Measurements from ENCODE around the gene HSPB3. TPM values are rescaled to one million over a fixed set of nuclear protein-coding genes. Genes with fewer than 3 reads are reported as not detected.
"Not testable (repeated sequence)": the region's sequence is repeated elsewhere in the genome, so short reads cannot be mapped to it uniquely, and the experiment has no call there.

The HSPB3 gene
- polyA plus RNA-seq, 6 donors from 2014 or later = not detected

DNA sequence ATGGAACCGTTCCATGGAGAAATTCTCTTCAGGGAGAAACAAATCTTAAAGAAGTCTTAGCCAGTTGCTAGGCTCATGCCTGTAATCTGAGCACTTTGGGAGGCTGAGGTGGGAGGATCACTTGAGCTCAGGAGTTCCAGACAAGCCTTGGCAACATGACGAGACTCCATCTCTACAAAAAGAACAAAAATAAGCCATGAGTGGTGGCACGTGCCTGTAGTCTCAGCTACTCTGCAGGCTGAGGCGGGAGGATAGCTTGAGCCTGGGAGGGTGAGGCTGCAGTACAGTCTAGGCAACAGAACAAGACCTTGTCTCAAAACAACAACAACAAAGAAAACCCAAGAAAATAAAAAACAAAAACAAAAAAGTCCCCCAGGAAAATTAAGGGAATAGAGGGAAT is 8.2 kb downstream of the HSPB3 start:
- ATAC-seq (ENCODE audit: low read depth in 2 of 2) = no peak
- no peaks in the 10 kb centered on the region for H3K4me1 Mint-ChIP-seq

DNA sequence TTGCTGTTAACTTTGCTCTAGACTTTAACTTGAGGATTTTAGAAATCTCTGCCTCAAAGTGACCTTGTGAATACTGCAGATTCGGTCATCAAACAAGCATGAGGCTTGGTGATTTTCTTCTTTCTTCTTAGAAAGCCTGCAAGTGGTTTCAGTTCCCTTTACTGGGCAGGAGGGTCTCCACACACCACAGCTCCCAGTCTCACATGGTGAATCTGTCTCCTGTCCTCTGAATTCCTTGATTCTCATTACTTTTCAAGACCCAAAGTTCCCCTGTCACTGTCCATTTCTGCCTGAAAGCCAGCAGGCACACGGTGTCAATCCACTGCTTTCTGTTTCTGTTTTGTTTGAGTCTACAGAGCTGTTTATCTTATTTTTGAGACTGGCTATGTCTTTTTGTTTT is 14.1 kb downstream of the HSPB3 start:
- Mint-ChIP-seq H3K9me3 (peaks cover 0 to 4% (median 0%) of the 10 kb centered on the region in 7 donors), H3K4me1 (peaks cover 10 to 15% (median 10%) of the 10 kb centered on the region in 3 donors), H3K36me3 (peaks cover 0 to 5% of the 10 kb centered on the region in 2 donors), H3K4me3 (peak overlapping the region in 4 of 8 donors; percentile 6 to 37 (median 30)), H3K27ac (peak overlapping the region in 3 of 6 donors; percentile 8 to 37 (median 15)), H3K27me3 (peaks cover 14 to 19% (median 16%) of the 10 kb centered on the region in 3 donors)
- ATAC-seq (ENCODE audit: low read depth in 2 of 2) (peak; percentile 92), DNase-seq (peak; percentile 18)

More for the DNA sequence above, 8.2 kb downstream of the HSPB3 start:
- Mint-ChIP-seq H3K4me3 (no peak overlapping the region), H3K36me3 (peaks cover 12 to 17% of the 10 kb centered on the region in 2 donors), H3K9me3 (peaks cover 4 to 36% (median 27%) of the 10 kb centered on the region in 7 donors), H3K27ac (no peak overlapping the region), H3K27me3 (peaks cover 16 to 46% (median 27%) of the 10 kb centered on the region in 3 donors)
- DNase-seq = no peak

DNA sequence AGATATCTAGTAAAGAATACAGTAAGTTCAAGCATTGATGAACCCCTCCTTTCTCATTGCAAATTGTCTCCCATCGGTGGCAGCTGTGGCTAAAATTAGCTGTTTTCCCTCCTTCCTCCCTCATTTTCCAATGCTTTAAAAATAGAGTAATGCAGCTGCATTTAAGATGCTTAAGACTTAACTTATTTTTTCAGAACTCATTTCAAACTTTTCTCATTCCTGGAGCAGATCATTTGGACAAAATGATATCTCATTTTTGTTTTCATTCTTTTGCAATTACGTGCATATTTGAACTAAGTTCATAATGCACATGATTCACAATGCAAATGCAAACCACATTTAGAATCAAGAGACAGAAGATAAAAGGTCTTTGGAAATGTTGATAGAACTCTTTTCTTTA is 14.6 kb downstream of the HSPB3 start:
- DNase-seq (no peak), ATAC-seq (ENCODE audit: low read depth in 2 of 2) (no peak)
- Mint-ChIP-seq H3K27ac (no peak overlapping the region), H3K4me3 (peak overlapping the region in 2 of 8 donors; percentile 25 to 37), H3K36me3 (peaks cover 0 to 5% of the 10 kb centered on the region in 2 donors), H3K27me3 (peaks cover 14 to 22% (median 15%) of the 10 kb centered on the region in 3 donors), H3K4me1 (peaks cover 10 to 15% (median 10%) of the 10 kb centered on the region in 3 donors), H3K9me3 (peaks cover 0 to 4% (median 0%) of the 10 kb centered on the region in 7 donors)

DNA sequence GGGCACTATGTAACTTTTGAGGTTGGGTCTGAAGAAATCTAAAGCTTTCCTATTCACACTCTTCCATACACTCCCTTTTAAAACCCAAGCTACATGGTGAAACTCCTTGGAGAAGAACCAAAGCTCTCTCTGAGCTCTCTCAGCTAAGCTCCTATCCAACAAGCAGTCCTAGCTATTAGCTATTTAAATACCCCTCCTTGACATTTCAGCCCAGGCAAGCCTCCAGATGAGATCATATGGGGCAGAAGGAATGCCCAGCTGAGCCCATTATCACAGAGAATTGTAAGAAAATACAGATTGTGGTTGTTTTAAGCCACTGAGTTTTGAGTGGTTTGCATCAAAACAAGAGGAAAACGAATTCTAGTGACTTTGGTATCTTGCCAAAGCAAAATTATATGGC is 15.2 kb downstream of the HSPB3 start:
- Mint-ChIP-seq H3K4me3 (no peak overlapping the region), H3K27ac (peak overlapping the region in 1 of 6 donors; percentile 47), H3K27me3 (peaks cover 14 to 19% (median 15%) of the 10 kb centered on the region in 3 donors), H3K4me1 (peaks cover 10 to 15% (median 10%) of the 10 kb centered on the region in 3 donors), H3K36me3 (peaks cover 0 to 5% of the 10 kb centered on the region in 2 donors), H3K9me3 (peaks cover 0 to 4% (median 0%) of the 10 kb centered on the region in 7 donors)
- ATAC-seq (ENCODE audit: low read depth in 2 of 2) (no peak), DNase-seq (no peak)

DNA sequence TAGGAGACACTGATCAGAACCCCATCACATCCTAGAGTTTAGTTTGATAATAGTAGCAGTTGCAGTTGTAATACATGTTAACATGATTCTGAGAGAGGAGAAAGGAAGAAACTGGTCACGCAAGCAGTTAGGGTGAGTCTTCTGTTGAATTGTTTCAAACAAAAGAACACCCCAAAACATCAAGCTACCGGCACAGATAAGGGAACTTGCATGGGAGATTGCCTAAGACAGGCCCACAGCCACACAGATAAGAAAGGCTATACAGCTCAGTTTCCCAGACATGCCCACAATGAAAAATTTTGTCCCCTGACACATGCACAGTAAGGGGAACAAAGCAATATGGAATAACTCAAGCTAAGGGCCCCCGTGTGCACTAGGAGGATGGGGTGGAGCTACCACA is 15.9 kb downstream of the HSPB3 start:
- H3K4me1 Mint-ChIP-seq = peaks cover 10 to 15% (median 10%) of the 10 kb centered on the region in 3 donors
- DNase-seq (no peak), ATAC-seq (ENCODE audit: low read depth in 2 of 2) (no peak)
- H3K4me3 Mint-ChIP-seq = no peak overlapping the region
- H3K9me3 Mint-ChIP-seq = peaks cover 0 to 3% (median 0%) of the 10 kb centered on the region in 7 donors
- peaks cover 10 to 18% (median 16%) of the 10 kb centered on the region in 3 donors for H3K27me3 Mint-ChIP-seq
- H3K27ac Mint-ChIP-seq = no peak overlapping the region
- H3K36me3 Mint-ChIP-seq = peaks cover 0 to 2% of the 10 kb centered on the region in 2 donors

DNA sequence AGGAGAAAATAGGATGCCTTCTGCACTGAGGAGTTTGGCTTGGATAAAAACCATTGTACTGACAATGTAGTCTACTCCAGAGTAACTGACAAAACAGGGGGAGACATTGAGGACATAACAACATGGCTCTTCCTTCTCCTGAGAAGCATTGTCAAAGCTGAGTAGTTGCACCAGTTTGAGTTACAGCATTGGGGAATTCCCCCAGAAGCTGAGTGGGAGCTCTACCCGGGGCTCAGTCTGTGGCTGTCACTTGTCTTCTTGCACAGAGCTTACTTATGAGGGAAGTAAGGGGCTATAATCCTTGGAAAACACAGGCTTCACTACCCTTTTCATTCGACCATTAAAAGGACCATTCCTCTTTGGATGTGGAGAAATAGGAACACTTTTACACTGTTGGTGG is 21.2 kb downstream of the HSPB3 start:
- no peaks in the 10 kb centered on the region for H3K36me3 Mint-ChIP-seq
- H3K4me3 Mint-ChIP-seq = no peak overlapping the region
- DNase-seq (no peak), ATAC-seq (ENCODE audit: low read depth in 2 of 2) (no peak)
- peaks cover 15 to 25% (median 19%) of the 10 kb centered on the region in 3 donors for H3K27me3 Mint-ChIP-seq
- no peak overlapping the region for H3K27ac Mint-ChIP-seq
- H3K9me3 Mint-ChIP-seq = peaks cover 0 to 3% (median 0%) of the 10 kb centered on the region in 7 donors
- peaks cover 3 to 11% (median 9%) of the 10 kb centered on the region in 3 donors for H3K4me1 Mint-ChIP-seq

DNA sequence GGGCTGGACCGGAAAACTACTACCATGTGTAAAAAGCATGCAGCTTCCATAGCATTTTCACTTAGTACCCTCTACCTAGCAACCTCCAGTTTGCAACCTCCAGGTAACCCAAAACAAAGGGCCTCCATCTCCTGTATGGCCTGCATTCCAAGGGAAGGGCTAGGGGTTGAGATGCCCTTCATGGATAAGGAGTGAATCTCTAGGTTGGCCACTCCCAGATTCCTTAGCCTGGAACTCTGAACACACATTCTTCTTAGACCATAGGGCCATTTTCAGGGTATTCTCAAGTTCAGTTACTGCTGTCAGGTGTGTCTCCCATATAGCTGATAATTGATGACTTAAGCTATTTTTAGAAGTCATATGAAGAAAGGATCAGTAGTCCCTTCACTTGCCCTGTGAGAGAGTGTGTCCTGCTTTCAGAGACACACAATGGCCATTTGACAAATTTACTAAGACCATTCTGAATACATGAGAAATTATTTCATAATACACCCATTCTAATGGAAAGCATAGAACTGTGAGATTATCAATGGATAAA is 22.5 kb downstream of the HSPB3 start:
- Mint-ChIP-seq H3K27ac (no peak overlapping the region), H3K4me1 (peaks cover 3 to 11% (median 9%) of the 10 kb centered on the region in 3 donors), H3K4me3 (no peak overlapping the region), H3K9me3 (peaks cover 0 to 3% (median 0%) of the 10 kb centered on the region in 7 donors), H3K27me3 (peaks cover 15 to 32% (median 31%) of the 10 kb centered on the region in 3 donors), H3K36me3 (peaks cover 0 to 3% of the 10 kb centered on the region in 2 donors)
- DNase-seq (no peak), ATAC-seq (ENCODE audit: low read depth in 2 of 2) (no peak)

DNA sequence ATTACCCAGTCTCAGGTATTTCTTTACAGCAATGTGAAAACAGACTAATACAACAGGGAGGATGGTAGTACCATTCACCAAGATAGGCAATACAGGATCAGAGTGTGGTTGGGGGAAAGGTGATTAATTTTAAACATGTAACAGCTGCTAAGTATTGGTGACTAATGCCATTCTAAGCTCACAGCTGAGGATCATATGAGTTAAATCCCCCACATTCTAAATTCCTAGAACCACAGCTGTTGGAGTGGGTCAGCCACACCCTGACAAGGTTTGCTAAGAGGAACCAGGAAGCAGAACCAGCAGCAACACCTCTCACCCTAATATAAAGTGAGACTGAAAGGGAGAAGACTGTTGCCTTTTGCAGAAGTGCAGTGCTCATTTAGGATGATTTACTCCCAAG is 24.8 kb downstream of the HSPB3 start:
- Mint-ChIP-seq H3K9me3 (peaks cover 0 to 5% (median 0%) of the 10 kb centered on the region in 7 donors), H3K4me1 (peaks cover 3 to 11% (median 9%) of the 10 kb centered on the region in 3 donors), H3K4me3 (no peak overlapping the region), H3K27me3 (peaks cover 7 to 32% (median 26%) of the 10 kb centered on the region in 3 donors), H3K27ac (no peak overlapping the region), H3K36me3 (peaks cover 0 to 3% of the 10 kb centered on the region in 2 donors)
- ATAC-seq (ENCODE audit: low read depth in 2 of 2) (no peak), DNase-seq (no peak)

DNA sequence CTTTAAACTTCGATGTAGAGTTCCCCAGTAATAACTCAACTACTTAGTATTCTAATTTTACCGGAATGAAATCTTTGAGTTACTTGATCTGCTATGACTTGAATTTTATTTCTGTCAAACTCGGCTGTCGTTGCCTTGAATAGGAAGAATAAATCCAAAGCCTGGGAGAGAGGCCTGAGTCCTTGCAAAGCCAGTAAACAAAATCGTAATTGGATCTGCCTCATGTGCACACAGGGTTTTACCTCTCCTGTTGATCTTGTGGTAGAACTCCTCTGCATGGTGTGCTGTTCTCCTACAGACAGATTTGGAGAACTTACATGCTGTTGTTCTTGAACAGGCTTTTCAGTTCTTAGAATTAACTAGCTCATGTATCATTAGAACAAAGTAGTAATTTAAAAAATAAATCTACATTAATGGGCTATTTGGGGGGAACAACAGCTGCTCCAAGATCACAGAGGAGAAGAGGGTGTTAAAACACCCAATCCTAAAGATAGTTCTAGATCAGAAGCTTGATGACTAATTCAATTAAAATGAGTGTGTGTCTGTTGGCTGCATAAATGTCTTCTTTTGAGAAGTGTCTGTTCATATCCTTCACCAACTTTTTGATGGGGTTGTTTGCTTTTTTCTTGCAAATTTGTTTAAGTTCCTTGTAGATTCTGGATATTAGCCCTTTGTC is 28.9 kb downstream of the HSPB3 start:
- DNase-seq (no peak), ATAC-seq (ENCODE audit: low read depth in 2 of 2) (no peak)
- Mint-ChIP-seq H3K9me3 (peaks cover 0 to 9% (median 0%) of the 10 kb centered on the region in 7 donors), H3K27ac (no peak overlapping the region), H3K4me3 (no peak overlapping the region), H3K4me1 (peaks cover 3 to 11% (median 9%) of the 10 kb centered on the region in 3 donors), H3K27me3 (peaks cover 6 to 26% (median 26%) of the 10 kb centered on the region in 3 donors), H3K36me3 (peaks cover 0 to 3% of the 10 kb centered on the region in 2 donors)

DNA sequence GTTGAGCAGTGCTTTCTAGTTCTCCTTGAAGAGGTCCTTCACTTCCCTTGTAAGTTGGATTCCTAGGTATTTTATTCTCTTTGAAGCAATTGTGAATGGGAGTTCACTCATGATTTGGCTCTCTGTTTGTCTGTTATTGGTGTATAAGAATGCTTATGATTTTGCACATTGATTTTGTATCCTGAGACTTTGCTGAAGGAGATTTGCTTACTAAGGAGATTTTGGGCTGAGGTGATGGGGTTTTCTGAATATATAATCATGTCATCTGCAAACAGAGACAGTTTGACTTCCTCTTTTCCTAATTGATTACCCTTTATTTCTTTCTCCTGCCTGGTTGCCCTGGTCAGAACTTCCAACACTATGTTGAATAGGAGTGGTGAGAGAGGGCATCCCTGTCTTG is 30.2 kb downstream of the HSPB3 start:
- ATAC-seq (ENCODE audit: low read depth in 2 of 2); H3K27ac Mint-ChIP-seq; H3K4me3 Mint-ChIP-seq; H3K4me1 Mint-ChIP-seq; DNase-seq; H3K36me3 Mint-ChIP-seq; H3K9me3 Mint-ChIP-seq: not testable (repeated sequence)
- H3K27me3 Mint-ChIP-seq = peaks cover 3 to 26% (median 23%) of the 10 kb centered on the region in 3 donors

DNA sequence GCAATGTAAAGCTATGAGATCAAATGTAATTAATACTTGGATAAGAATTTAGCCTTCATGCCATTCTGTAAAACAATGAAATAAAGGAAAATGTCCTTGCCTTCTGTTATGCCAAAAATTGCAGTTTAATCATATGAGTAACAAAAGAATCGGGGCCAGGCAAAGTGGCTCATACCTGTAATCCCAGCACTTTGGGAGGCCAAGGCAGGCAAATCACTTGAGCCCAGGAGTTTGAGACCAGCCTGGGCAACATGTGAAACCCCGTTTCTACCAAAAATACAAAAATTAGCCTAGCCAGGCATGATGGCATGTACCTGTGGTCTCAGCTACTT is 34.1 kb downstream of the HSPB3 start:
- H3K9me3 Mint-ChIP-seq; H3K36me3 Mint-ChIP-seq; DNase-seq; H3K27ac Mint-ChIP-seq; ATAC-seq (ENCODE audit: low read depth in 2 of 2); H3K4me3 Mint-ChIP-seq: not testable (repeated sequence)
- Mint-ChIP-seq H3K27me3 (peaks cover 0 to 15% (median 3%) of the 10 kb centered on the region in 3 donors), H3K4me1 (peaks cover 0 to 11% (median 2%) of the 10 kb centered on the region in 3 donors)

DNA sequence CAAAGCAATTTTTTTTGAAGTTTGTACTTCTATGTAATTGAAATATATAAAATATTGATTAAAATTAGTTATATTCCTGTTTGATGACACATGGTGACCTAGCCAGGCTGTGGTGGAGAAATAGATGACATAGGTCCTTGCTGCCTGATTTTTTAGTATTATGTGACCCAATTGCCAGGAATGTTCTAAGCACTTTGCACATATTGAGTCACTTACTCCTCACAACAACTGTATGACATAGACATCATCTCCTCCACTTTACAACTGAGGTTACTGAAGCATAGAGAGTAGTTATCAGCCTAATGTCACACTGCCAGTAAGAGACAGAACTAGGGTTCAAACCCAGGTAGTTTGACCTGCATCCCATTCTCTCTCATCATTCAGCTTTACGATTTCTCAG is 35.8 kb downstream of the HSPB3 start:
- no peak overlapping the region for H3K4me3 Mint-ChIP-seq
- no peaks in the 10 kb centered on the region for H3K9me3 Mint-ChIP-seq
- H3K27me3 Mint-ChIP-seq = peaks cover 0 to 26% (median 13%) of the 10 kb centered on the region in 3 donors
- no peak overlapping the region for H3K27ac Mint-ChIP-seq
- H3K4me1 Mint-ChIP-seq = peaks cover 0 to 11% (median 2%) of the 10 kb centered on the region in 3 donors
- ATAC-seq (ENCODE audit: low read depth in 2 of 2) = no peak
- no peaks in the 10 kb centered on the region for H3K36me3 Mint-ChIP-seq
- DNase-seq = no peak

DNA sequence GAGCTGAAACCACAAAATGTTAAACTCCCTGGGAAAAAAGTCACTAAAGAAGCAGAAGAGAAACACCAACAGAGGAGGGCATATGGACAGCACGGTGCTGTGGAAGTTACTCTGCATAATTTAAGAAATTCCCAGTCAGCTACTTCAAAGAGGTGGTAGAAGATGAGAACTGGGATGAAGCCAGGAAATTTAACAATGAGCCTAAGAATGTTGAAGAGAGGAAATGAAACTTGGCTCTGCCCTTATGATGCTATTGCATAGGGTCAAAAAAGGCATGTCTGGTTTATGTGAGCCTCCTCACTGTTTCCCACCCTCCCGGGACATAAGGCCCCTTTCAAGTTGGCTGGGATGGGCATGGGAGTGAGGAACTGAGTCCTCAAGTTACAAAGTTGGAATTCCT is 36.7 kb downstream of the HSPB3 start:
- ATAC-seq (ENCODE audit: low read depth in 2 of 2) (no peak), DNase-seq (no peak)
- no peaks in the 10 kb centered on the region for H3K9me3 Mint-ChIP-seq
- peaks cover 6 to 30% (median 17%) of the 10 kb centered on the region in 3 donors for H3K27me3 Mint-ChIP-seq
- peaks cover 0 to under 1% of the 10 kb centered on the region in 2 donors for H3K36me3 Mint-ChIP-seq
- H3K4me1 Mint-ChIP-seq = peaks cover 0 to 11% (median 2%) of the 10 kb centered on the region in 3 donors
- no peak overlapping the region for H3K4me3 Mint-ChIP-seq
- H3K27ac Mint-ChIP-seq = peak overlapping the region in 1 of 6 donors; percentile 4

DNA sequence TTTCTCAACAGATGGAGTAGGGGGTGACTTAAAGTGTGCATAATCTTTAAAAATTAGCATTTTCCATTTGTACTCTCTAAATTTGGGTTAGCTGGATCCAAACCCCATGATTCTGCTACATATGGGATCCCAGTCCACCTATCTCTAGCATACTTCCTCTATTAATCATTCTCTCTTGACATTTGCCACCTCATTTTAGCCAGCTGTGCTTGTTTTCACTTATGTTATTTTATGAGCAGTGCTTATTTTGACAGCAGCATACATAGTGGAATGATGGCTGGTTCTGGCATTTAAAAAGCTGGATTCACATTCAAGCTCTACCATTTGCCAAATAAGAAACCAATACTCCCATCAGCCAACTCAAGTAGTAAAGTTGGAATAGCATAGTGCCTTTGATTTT is 39.5 kb downstream of the HSPB3 start:
- Mint-ChIP-seq H3K36me3 (peaks cover 0 to 12% of the 10 kb centered on the region in 2 donors), H3K27ac (no peak overlapping the region), H3K9me3 (peaks cover 0 to 20% (median 18%) of the 10 kb centered on the region in 7 donors), H3K4me3 (no peak overlapping the region), H3K4me1 (peaks cover 0 to 11% (median 2%) of the 10 kb centered on the region in 3 donors), H3K27me3 (peaks cover 17 to 37% (median 21%) of the 10 kb centered on the region in 3 donors)
- ATAC-seq (ENCODE audit: low read depth in 2 of 2) (no peak), DNase-seq (no peak)

Measured in naive B cell (primary cell).